Gastroesophageal sphincter (tissue), 3 donors: Measurements from ENCODE around the gene DUSP6.

Experiments used
- EP300 ChIP-seq: sonication (generic); formaldehyde crosslinking; IDR thresholded peaks from one replicate; pipeline ENCODE4 v1.6.1; 2017; ENCODE audit warnings: antibody characterized with exemption, mild to moderate bottlenecking
- POLR2A ChIP-seq, 2 donors: fragments of 450-650 bp; IDR thresholded peaks; one replicate each; pipeline ENCODE4 v1.6.1; 2017; ENCODE audit warnings: antibody characterized with exemption in 2 of 2, mild to moderate bottlenecking in 2 of 2, moderate library complexity in 1 of 2
- POLR2AphosphoS5 ChIP-seq: sonication (generic); formaldehyde crosslinking; IDR thresholded peaks from one replicate; pipeline ENCODE4 v1.6.1; 2017; ENCODE audit warnings: antibody characterized with exemption
- TF ChIP-seq, protein P1 (sequence below), 4 experiments: fragments of 200-600 bp in 2 of 4; fragments of 450-650 bp in 2 of 4; sonication (generic) in 1 of 4; IDR thresholded peaks; one replicate each; pipeline ENCODE4 v1.5.1; 2017 to 2019; ENCODE audit warnings: antibody characterized with exemption in 4 of 4, mild to moderate bottlenecking in 2 of 4, moderate library complexity in 2 of 4

DNA sequence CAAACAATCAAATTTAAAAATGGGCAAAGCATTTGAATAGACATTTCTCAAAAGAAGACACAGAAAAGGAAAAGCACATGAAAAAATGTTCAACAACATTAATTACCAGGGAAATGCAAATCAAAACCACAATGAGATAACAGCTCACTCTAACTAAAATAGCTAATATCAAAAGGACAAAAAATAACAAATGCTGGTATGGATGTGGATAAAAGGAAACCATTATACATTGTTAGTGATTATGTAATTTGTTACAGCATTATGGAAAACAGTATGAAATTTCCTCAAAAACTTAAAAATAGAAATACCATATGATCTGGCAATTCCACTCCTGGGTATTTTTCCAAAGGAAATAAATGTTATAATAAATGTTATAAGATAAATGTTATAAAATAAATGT, 52.9 kb downstream of the DUSP6 start:
- TF ChIP-seq POLR2AphosphoS5 (no peak), POLR2A (IDR thresholded peaks at IDR 0.05) (no peak), EP300 (no peak)
- TF ChIP-seq, protein P1, sequence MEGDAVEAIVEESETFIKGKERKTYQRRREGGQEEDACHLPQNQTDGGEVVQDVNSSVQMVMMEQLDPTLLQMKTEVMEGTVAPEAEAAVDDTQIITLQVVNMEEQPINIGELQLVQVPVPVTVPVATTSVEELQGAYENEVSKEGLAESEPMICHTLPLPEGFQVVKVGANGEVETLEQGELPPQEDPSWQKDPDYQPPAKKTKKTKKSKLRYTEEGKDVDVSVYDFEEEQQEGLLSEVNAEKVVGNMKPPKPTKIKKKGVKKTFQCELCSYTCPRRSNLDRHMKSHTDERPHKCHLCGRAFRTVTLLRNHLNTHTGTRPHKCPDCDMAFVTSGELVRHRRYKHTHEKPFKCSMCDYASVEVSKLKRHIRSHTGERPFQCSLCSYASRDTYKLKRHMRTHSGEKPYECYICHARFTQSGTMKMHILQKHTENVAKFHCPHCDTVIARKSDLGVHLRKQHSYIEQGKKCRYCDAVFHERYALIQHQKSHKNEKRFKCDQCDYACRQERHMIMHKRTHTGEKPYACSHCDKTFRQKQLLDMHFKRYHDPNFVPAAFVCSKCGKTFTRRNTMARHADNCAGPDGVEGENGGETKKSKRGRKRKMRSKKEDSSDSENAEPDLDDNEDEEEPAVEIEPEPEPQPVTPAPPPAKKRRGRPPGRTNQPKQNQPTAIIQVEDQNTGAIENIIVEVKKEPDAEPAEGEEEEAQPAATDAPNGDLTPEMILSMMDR (IDR thresholded peaks at IDR 0.05), result no peak
